ENCODE results near the gene ASXL2.

The ASXL2 gene

DNA sequence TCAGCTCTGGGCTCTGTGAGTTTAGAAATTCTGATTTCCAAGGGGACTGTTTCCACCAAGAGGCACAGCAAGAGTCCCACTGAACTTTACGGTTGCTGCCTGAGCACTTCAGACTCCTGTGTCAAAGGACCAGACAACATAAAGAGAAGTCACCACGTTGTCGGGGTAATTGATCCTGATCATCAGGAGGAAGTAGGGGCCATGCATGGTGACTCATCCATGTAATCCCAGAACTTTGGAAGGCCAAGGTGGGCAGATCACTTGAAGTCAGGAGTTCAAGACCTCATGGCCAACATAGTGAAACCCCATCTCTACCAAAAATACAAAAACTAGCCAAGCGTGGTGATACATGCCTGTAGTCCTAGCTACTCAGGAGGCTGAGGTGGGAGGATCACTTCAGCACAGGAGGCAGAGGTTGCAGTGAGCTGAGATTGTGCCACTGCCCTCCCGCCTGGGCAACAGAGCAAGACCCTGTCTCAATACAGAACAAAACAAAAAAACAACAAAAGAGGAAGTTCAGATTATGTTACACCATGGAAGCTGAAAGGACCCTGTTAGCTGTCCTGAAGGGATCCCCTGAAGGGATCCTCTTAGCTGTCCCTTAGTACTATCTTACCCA is 9.4 kb upstream of the ASXL2 start:
- TF ChIP-seq RAD21 (IDR thresholded peaks at IDR 0.05; ENCODE audit: low read depth) (no peak), NFIC (IDR thresholded peaks at IDR 0.05) (no peak), TAF1 (IDR thresholded peaks at IDR 0.05; ENCODE audit: low read depth) (no peak), EGR1 (IDR thresholded peaks at IDR 0.05) (no peak)
- TF ChIP-seq, protein P1, sequence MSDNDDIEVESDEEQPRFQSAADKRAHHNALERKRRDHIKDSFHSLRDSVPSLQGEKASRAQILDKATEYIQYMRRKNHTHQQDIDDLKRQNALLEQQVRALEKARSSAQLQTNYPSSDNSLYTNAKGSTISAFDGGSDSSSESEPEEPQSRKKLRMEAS (IDR thresholded peaks at IDR 0.05) = no peak
- TF ChIP-seq, protein P2, sequence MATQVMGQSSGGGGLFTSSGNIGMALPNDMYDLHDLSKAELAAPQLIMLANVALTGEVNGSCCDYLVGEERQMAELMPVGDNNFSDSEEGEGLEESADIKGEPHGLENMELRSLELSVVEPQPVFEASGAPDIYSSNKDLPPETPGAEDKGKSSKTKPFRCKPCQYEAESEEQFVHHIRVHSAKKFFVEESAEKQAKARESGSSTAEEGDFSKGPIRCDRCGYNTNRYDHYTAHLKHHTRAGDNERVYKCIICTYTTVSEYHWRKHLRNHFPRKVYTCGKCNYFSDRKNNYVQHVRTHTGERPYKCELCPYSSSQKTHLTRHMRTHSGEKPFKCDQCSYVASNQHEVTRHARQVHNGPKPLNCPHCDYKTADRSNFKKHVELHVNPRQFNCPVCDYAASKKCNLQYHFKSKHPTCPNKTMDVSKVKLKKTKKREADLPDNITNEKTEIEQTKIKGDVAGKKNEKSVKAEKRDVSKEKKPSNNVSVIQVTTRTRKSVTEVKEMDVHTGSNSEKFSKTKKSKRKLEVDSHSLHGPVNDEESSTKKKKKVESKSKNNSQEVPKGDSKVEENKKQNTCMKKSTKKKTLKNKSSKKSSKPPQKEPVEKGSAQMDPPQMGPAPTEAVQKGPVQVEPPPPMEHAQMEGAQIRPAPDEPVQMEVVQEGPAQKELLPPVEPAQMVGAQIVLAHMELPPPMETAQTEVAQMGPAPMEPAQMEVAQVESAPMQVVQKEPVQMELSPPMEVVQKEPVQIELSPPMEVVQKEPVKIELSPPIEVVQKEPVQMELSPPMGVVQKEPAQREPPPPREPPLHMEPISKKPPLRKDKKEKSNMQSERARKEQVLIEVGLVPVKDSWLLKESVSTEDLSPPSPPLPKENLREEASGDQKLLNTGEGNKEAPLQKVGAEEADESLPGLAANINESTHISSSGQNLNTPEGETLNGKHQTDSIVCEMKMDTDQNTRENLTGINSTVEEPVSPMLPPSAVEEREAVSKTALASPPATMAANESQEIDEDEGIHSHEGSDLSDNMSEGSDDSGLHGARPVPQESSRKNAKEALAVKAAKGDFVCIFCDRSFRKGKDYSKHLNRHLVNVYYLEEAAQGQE (IDR thresholded peaks at IDR 0.05; ENCODE audit: low read depth) = no peak

DNA sequence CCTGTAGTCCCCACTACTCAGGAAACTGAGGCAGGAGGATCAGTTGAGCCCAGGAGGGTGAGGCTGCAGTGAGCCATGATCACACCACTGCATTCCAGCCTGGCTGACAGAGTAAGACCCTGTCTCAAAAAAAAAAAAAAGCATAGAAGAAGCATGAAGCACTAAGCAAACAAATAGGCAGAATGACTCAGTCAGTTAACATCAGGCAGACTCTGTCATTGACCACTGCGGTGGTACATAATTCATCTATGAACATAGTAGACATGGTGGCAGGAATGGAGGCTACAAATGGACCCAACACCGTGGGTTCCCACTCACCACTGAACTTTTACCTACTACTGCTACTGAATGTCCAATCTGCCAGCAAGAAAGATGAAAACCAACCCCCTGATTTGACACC is 7.6 kb upstream of the ASXL2 start:
- TF ChIP-seq TCF12 (IDR thresholded peaks at IDR 0.05; ENCODE audit: low read depth) = no peak
- TF ChIP-seq, protein P1 (IDR thresholded peaks at IDR 0.05) = no peak
- TF ChIP-seq, protein P2 (IDR thresholded peaks at IDR 0.05; ENCODE audit: low read depth) = no peak
- TF ChIP-seq, protein P3, sequence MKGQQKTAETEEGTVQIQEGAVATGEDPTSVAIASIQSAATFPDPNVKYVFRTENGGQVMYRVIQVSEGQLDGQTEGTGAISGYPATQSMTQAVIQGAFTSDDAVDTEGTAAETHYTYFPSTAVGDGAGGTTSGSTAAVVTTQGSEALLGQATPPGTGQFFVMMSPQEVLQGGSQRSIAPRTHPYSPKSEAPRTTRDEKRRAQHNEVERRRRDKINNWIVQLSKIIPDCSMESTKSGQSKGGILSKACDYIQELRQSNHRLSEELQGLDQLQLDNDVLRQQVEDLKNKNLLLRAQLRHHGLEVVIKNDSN (IDR thresholded peaks at IDR 0.05) = no peak

DNA sequence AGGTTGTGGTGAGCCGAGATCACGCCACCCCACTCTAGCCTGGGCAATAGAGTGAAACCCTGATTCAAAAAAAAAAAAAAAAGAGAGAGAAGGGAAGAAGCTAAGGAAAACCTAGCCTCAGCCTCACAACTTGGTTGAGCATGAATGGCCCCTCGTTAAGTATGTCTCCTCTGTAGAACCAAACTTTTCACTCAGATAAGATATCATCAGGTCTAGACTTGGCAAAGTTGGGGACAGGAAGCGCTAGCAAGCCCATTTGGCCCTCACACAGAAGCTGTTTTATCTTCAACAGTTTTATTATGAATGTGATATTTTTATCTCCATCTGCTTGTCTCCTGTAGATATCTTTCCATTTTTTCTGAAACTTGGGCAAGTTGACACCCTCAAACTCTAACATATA is 3.5 kb upstream of the ASXL2 start:
- TF ChIP-seq, protein P1 (IDR thresholded peaks at IDR 0.05) = no peak
- no peak for TF ChIP-seq CREB1 (IDR thresholded peaks at IDR 0.05; ENCODE audit: low read depth)
- TF ChIP-seq FOXM1 (IDR thresholded peaks at IDR 0.05; ENCODE audit: borderline replicate concordance, low read depth) = no peak
- no peak for TF ChIP-seq YY1 (IDR thresholded peaks at IDR 0.05; ENCODE audit: low read depth)
- no peak for TF ChIP-seq TCF12 (IDR thresholded peaks at IDR 0.05; ENCODE audit: low read depth)
- no peak for TF ChIP-seq CEBPB (IDR thresholded peaks at IDR 0.05)
- TF ChIP-seq, protein P2 (IDR thresholded peaks at IDR 0.05; ENCODE audit: low read depth) = no peak
- TF ChIP-seq, protein P3 (IDR thresholded peaks at IDR 0.05) = no peak
- no peak for TF ChIP-seq EP300 (IDR thresholded peaks at IDR 0.05; ENCODE audit: borderline replicate concordance)
- no peak for TF ChIP-seq TAF1 (IDR thresholded peaks at IDR 0.05; ENCODE audit: low read depth)

DNA sequence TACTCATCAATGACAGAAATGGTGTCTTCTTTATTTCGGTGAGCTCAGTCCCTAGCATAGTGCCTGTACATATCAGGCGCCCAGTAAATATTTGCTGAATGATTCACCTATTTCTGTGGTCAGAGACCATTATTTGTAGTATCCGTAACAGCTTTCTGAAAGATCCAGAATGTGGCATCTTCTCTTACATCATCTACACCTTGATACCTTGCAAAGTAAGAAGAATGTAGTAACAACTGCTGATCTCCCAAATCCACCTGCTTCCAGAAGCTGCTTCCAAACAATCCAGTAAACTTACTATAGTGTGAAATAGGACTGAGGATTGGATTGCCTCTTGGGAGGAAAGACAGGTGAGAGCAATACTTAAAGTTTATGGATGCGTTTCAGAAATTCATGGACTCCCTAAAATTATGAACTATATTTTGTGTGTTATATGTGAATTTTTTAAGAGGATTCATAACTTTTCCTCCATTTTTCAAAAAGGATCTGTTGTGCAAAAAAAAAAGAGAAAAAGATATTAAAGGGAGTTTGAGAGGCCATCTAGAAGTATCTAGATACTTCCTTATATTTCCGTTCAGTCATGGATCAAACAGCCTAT is 945 bp upstream of the ASXL2 start:
- TF ChIP-seq CREB1 (IDR thresholded peaks at IDR 0.05; ENCODE audit: low read depth) (no peak), TAF1 (IDR thresholded peaks at IDR 0.05; ENCODE audit: low read depth) (no peak), NFIC (IDR thresholded peaks at IDR 0.05) (no peak), ZBTB7A (IDR thresholded peaks at IDR 0.05; ENCODE audit: low read depth) (no peak), YY1 (IDR thresholded peaks at IDR 0.05; ENCODE audit: low read depth) (no peak), TEAD4 (IDR thresholded peaks at IDR 0.05) (no peak), RAD21 (IDR thresholded peaks at IDR 0.05; ENCODE audit: low read depth) (no peak), FOXM1 (IDR thresholded peaks at IDR 0.05; ENCODE audit: borderline replicate concordance, low read depth) (no peak), CEBPB (IDR thresholded peaks at IDR 0.05) (no peak), TCF12 (IDR thresholded peaks at IDR 0.05; ENCODE audit: low read depth) (no peak)
- TF ChIP-seq, protein P3 (IDR thresholded peaks at IDR 0.05) = no peak
- TF ChIP-seq, protein P2 (IDR thresholded peaks at IDR 0.05; ENCODE audit: low read depth) = no peak
